ENCODE data around the gene SURF6.

DNA sequence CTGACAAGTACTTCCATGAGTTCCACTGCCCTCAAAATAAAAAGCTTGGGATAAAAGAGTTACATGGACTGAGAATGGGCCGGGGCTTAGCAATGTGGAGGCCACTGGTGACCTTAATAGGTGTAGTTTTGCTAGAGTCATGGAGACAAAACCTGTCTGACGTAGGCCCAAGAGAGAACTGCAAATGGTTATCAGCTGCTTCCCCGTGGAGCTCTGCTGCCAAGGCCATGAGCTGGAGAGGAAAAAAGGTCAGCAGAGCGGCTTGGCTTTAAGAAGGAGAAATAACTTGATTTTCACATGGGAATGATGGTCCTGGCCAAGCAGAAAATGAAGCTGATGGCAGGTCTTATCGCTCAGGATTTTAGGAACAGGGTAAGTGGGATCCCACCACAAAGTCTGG lies 3.7 kb upstream of the SURF6 start:
- TF ChIP-seq EP300 (IDR thresholded peaks at IDR 0.05) (no peak), CTCF (IDR thresholded peaks at IDR 0.05) (no peak), POLR2A (IDR thresholded peaks at IDR 0.05) (no peak)
